ENCODE data around the gene STPG4. TPM values are rescaled to one million over a fixed set of nuclear protein-coding genes. Genes with fewer than 3 reads are reported as not detected.

The STPG4 gene
- total RNA-seq, 1 experiment from 2014 or later = 0.13 TPM

DNA sequence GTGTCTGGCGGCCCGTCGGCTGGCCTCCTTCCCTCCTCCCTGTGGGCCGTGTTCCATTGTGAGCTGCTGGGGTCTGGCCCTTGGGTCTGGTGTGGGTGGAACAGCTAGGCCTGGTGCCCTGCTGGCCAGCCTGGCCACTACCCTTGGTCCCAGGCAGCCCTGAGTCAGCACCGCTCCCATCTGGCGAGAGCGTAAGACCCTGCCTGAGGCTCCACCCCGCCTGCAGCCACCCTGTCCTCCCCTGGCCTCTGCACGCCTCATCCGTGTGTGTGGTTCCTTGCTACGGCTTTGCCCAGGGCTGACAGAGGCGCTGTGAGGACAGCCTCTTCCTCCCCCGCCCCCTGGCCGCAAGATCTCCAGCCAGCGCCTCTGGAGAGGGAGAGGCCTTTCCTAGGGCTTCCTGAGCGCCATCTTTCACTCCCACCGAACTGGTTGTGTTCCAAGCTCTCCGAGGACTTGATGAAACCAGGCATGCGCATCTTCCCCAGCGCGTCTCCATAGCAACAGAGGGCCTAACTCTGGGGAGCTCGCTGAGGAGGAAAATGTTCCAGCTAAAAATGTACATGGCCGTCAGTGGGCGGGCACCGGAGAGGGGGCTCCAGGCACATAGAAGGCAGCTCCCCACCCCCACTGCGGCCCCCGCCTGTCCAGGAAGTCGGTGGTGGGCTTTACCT lies 83.0 kb downstream of the STPG4 start:
- Histone ChIP-seq H2BK120ac (ENCODE audit: low read depth, low read length, poor library complexity, severe bottlenecking) (no peak overlapping the region), H3K79me1 (ENCODE audit: insufficient read depth, low read depth, low read length, poor library complexity, severe bottlenecking) (no peaks in the 10 kb centered on the region), H3K56ac (ENCODE audit: insufficient read length, low read depth, low read length) (no peak overlapping the region), H2BK15ac (ENCODE audit: low read depth, low read length) (no peak overlapping the region), H4K91ac (ENCODE audit: insufficient read length, low read depth, low read length) (peak overlapping the region; percentile 53), H2BK12ac (ENCODE audit: insufficient read length, low read depth, low read length) (peak overlapping the region; percentile 25), H3K27ac (ENCODE audit: insufficient read length, low read depth, low read length) (no peak overlapping the region), H4K8ac (replicated peaks; ENCODE audit: insufficient read length, low read depth, low read length) (no peak overlapping the region), H3K27me3 (ENCODE audit: insufficient read depth, low read length) (no peaks in the 10 kb centered on the region), H3K14ac (ENCODE audit: insufficient read depth, low read length) (peak overlapping the region; percentile 47), H2BK20ac (ENCODE audit: low read depth, low read length, poor library complexity, severe bottlenecking) (no peak overlapping the region), H3T11ph (ENCODE audit: low read length) (no peak overlapping the region), H2AFZ (ENCODE audit: low read length) (no peak overlapping the region), H3K18ac (ENCODE audit: insufficient read length, low read depth, low read length) (peak overlapping the region; percentile 36), H3K4me1 (ENCODE audit: insufficient read depth, low read length) (peaks cover 11% of the 10 kb centered on the region; the same call in 1 of the 2 replicates), H3K23ac (ENCODE audit: insufficient read length, low read depth, low read length) (no peak overlapping the region), H3K23me2 (ENCODE audit: insufficient read length, low read depth, low read length, poor library complexity, severe bottlenecking) (no peaks in the 10 kb centered on the region), H2AK5ac (ENCODE audit: insufficient read length, low read length) (peak overlapping the region; percentile 2), H3K79me2 (ENCODE audit: insufficient read depth, low read length) (no peaks in the 10 kb centered on the region), H4K20me1 (ENCODE audit: control insufficient read depth, insufficient read depth, insufficient read length) (no peaks in the 10 kb centered on the region), H3K4ac (ENCODE audit: low read depth, low read length) (peak overlapping the region; percentile 19; the same call in 1 of the 2 replicates), H3K9ac (ENCODE audit: extremely low read depth, insufficient read length, low read length) (no peak overlapping the region), H3K9me3 (ENCODE audit: control insufficient read depth, low read depth, low read length) (no peaks in the 10 kb centered on the region), H4K5ac (ENCODE audit: insufficient read length, low read depth, low read length) (no peak overlapping the region), H3K4me2 (ENCODE audit: insufficient read depth, insufficient read length, low read length) (no peak overlapping the region), H2BK5ac (ENCODE audit: insufficient read length, low read length) (no peak overlapping the region)
- no peak overlapping the region for H3K4me3 Mint-ChIP-seq
- peak overlapping the region; percentile 83 to 97 (median 88) for H3K27ac Mint-ChIP-seq
- peaks cover 51 to 63% of the 10 kb centered on the region in 2 experiments for H3K4me1 Mint-ChIP-seq
- peaks cover 0 to 3% (median 0%) of the 10 kb centered on the region in 3 experiments; a peak in 1 of 7 replicates for H3K36me3 Mint-ChIP-seq (ENCODE audit: insufficient read depth in 1 of 3, low read depth in 3 of 3)
- H3K9me3 Mint-ChIP-seq = no peaks in the 10 kb centered on the region
- WGBS (ENCODE audit: extremely low coverage, insufficient read length, low lambda C conversion rate) = no CpG with 5 or more reads among the region's 28 CpGs
- H3K27me3 Mint-ChIP-seq (ENCODE audit: low read depth) = no peaks in the 10 kb centered on the region; the same call in 1 of the 2 replicates
- peak; percentile 60 for DNase-seq
- no peak for TF ChIP-seq CTCF (conservative IDR thresholded peaks at IDR 0.05)
